PC-9 (cell line): Measurements from ENCODE around the gene RAC3. TPM values are rescaled to one million over a fixed set of nuclear protein-coding genes. Genes with fewer than 3 reads are reported as not detected.

Experiments
- BruUV-seq: library from RNA; stranded (reverse); fragments of 400-500 nt; replicated peaks from 2 replicates; lab custom pipeline; 2021; lab: Mats Ljungman, UMichigan
- CTCF ChIA-PET: fragments of 300-600 bp; sonication (Branson Sonifier 250); formaldehyde crosslinking; loops from one replicate; lab custom pipeline; 2022; ENCODE audit warnings: antibody characterized with exemption; lab: Charles Lee
- POLR2A ChIA-PET: fragments of 300-600 bp; sonication (Branson Sonifier 250); formaldehyde crosslinking; loops from one replicate; lab custom pipeline; 2022; ENCODE audit warnings: antibody characterized with exemption; ENCODE audit not compliant: unreplicated experiment; lab: Charles Lee
- DNase-seq, 2 experiments: peaks; one replicate each; pipeline versions ENCODE4 v3.0.0 to v3.0.0-alpha.2; 2015 to 2022; ENCODE audit warnings: mixed read lengths in 1 of 2
- H2AFZ ChIP-seq: fragments of 200-600 bp; sonication (generic); 2 replicates; pipeline ENCODE4 v1.8.1; 2017; ENCODE audit warnings: antibody characterized with exemption
- H3F3A ChIP-seq: fragments of 200-600 bp; sonication (generic); 2 replicates; pipeline ENCODE4 v1.8.1; 2017; ENCODE audit warnings: antibody characterized with exemption, mild to moderate bottlenecking, low read depth; ENCODE audit not compliant: insufficient read depth
- H3K27ac ChIP-seq: fragments of 200-600 bp; sonication (generic); 2 replicates; pipeline ENCODE4 v1.6.1; 2016; ENCODE audit warnings: mixed run types
- H3K27me3 ChIP-seq: fragments of 200-600 bp; sonication (generic); 2 replicates; pipeline ENCODE4 v1.6.1; 2016; ENCODE audit warnings: low read depth, mixed run types; ENCODE audit not compliant: insufficient read depth
- H3K36me3 ChIP-seq: fragments of 200-600 bp; sonication (generic); 2 replicates; pipeline ENCODE4 v1.6.1; 2016; ENCODE audit warnings: low read depth, mixed run types
- H3K4me1 ChIP-seq: fragments of 200-600 bp; sonication (generic); replicated peaks from 2 replicates; pipeline ENCODE4 v1.6.1; 2016; ENCODE audit warnings: mixed run types; ENCODE audit not compliant: insufficient read depth
- H3K4me2 ChIP-seq: fragments of 200-600 bp; sonication (generic); 2 replicates; pipeline ENCODE4 v1.6.1; 2017; ENCODE audit warnings: mixed run types
- H3K4me3 ChIP-seq: fragments of 200-600 bp; sonication (generic); 2 replicates; pipeline ENCODE4 v1.6.1; 2016; ENCODE audit warnings: mixed run types
- H3K79me2 ChIP-seq: fragments of 200-600 bp; sonication (generic); 2 replicates; pipeline ENCODE4 v1.6.1; 2017; ENCODE audit warnings: low read depth, mixed run types
- H3K9me2 ChIP-seq: fragments of 200-600 bp; sonication (generic); 2 replicates; pipeline ENCODE4 v1.8.1; 2017; ENCODE audit warnings: mild to moderate bottlenecking; ENCODE audit not compliant: insufficient read depth
- H3K9me3 ChIP-seq: fragments of 200-600 bp; sonication (generic); 2 replicates; pipeline ENCODE4 v1.8.1; 2016; ENCODE audit warnings: low read depth; ENCODE audit not compliant: insufficient read depth
- H4K20me1 ChIP-seq: fragments of 200-600 bp; sonication (generic); 2 replicates; pipeline ENCODE4 v1.8.1; 2017; ENCODE audit not compliant: insufficient read depth
- CTCF ChIP-seq: fragments of 200-600 bp; sonication (generic); conservative IDR thresholded peaks from 2 replicates; pipeline ENCODE4 v1.6.1; 2017; ENCODE audit warnings: mixed run types, antibody characterized with exemption, mild to moderate bottlenecking, moderate library complexity
- EZH2 ChIP-seq: fragments of 200-600 bp; sonication (generic); IDR thresholded peaks from 2 replicates; pipeline ENCODE4 v1.8.0; 2017; ENCODE audit warnings: antibody characterized with exemption, low read depth
- intact Hi-C: fragments of 100-400 bp; cut with micrococcal nuclease; formaldehyde crosslinking; loops from one replicate; pipeline ENCODE4 v1.10.0; 2022; ENCODE audit not compliant: unreplicated experiment
- total RNA-seq: library from RNA; stranded (reverse); gene quantifications from 2 replicates; pipeline ENCODE4 v1.2.3, GENCODE V29; 2021

Gene RAC3
- total RNA-seq, 1 experiment from 2014 or later = 32.3 TPM

DNA sequence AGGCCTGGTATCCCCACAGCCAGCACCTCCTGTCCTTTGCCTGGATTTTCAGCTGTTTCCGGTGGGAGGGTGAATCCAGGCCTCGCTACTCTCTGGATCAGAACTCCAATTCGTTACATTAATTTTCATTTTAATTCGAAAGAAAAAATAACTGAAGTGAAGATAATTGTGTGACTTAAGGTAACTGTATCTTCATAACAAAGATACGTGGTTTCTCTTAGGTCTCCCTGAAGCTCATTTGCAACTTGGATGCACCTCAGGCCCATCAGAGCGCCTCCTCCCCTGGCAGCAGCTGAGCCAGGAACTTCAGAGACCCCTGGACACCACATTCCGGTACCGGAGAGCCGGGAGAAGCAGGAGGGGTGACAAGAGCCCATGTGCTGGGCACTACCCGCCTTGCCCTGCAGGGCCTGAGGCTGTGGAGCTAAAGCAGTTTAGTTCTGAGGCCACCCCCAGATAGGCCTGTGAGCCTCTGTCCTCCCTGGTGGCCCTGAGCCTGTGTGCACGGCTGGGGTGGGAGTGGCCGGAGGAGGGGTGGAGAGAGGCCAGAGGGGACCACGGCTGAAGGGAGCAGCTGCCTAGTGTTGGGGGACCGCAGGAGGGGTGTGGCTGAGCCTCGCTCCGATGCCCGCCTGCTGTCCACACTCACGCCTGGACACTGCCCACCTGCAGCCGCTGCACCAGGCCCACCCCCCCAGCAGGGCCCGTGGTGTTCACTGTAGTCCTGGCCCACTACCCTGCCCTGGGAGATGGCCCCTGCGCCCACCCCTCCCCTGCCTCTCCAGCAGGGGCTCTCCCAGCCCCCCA lies 45.5 kb downstream of the RAC3 start:
- Histone ChIP-seq H2AFZ (no peak overlapping the region), H3K4me3 (no peak overlapping the region), H3K9me3 (no peaks in the 10 kb centered on the region), H3K27me3 (no peaks in the 10 kb centered on the region), H3K36me3 (no peaks in the 10 kb centered on the region), H3K9me2 (no peaks in the 10 kb centered on the region), H3K4me1 (no peaks in the 10 kb centered on the region), H3F3A (peaks cover 20% of the 10 kb centered on the region), H3K4me2 (no peak overlapping the region), H4K20me1 (peaks cover 14% of the 10 kb centered on the region), H3K27ac (no peak overlapping the region), H3K79me2 (no peaks in the 10 kb centered on the region)
- ChIA-PET CTCF (no interaction called here), POLR2A (interaction anchor here (0.6 kb wide), 1 partner anchor 365 kb away, joined by 18 read pairs; no protein-coding TSS in a partner anchor)
- intact Hi-C loops = no loop called here
- no TSS peak for BruUV-seq
- DNase-seq = no peak
- TF ChIP-seq CTCF (no peak), EZH2 (no peak)

GRCh38 chr17:82077617-82078358 lies 46.3 kb downstream of the RAC3 start:
- H3K27me3 ChIP-seq = no peaks in the 10 kb centered on the region
- intact Hi-C loops = no loop called here
- peaks cover 20% of the 10 kb centered on the region for H3F3A ChIP-seq
- no peaks in the 10 kb centered on the region for H3K79me2 ChIP-seq
- no peaks in the 10 kb centered on the region for H3K9me2 ChIP-seq
- DNase-seq = no peak
- TF ChIP-seq EZH2 = no peak
- H3K9me3 ChIP-seq = no peaks in the 10 kb centered on the region
- POLR2A ChIA-PET = interaction anchor here (0.6 to 0.7 kb wide), 2 partner anchors 357 to 366 kb away, joined by 8 to 18 read pairs; no protein-coding TSS in a partner anchor
- no peak overlapping the region for H3K4me3 ChIP-seq
- no peak overlapping the region for H3K4me2 ChIP-seq
- no peaks in the 10 kb centered on the region for H3K4me1 ChIP-seq
- H2AFZ ChIP-seq = no peak overlapping the region
- H3K36me3 ChIP-seq = no peaks in the 10 kb centered on the region
- CTCF ChIA-PET = no interaction called here
- BruUV-seq = no TSS peak
- H4K20me1 ChIP-seq = peaks cover 14% of the 10 kb centered on the region
- no peak overlapping the region for H3K27ac ChIP-seq

DNA sequence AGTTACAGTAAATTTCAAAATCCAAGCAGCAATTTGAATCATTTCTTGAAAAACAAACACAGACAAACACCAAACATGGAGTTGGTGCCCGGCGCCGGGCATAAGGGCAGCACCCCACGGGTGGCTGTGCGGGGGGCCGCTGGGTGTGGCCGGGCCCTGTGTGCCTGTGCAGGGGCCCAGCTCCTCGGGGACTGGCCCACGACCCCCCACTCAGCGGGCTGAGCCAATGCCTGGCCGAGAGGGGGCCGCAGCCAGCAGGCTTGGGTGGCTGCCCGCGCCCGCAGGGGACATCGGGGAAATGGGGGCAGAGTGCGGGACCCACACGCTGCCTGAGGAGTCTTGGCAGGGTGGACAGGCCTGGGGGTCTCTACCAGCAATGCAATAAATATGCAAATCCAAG lies 47.0 kb downstream of the RAC3 start:
- intact Hi-C loops = no loop called here
- H3K79me2 ChIP-seq = no peaks in the 10 kb centered on the region

More for the DNA sequence above, 47.0 kb downstream of the RAC3 start:
- BruUV-seq = TSS peak; percentile 15
- Histone ChIP-seq H3K9me3 (no peaks in the 10 kb centered on the region), H3K27ac (no peak overlapping the region), H4K20me1 (peaks cover 14% of the 10 kb centered on the region), H3K36me3 (no peaks in the 10 kb centered on the region), H2AFZ (no peak overlapping the region), H3K27me3 (no peaks in the 10 kb centered on the region), H3K9me2 (no peaks in the 10 kb centered on the region), H3F3A (peaks cover 20% of the 10 kb centered on the region), H3K4me1 (no peaks in the 10 kb centered on the region), H3K4me2 (no peak overlapping the region), H3K4me3 (no peak overlapping the region)
- no peak for DNase-seq
- CTCF ChIA-PET = no interaction called here
- POLR2A ChIA-PET = no interaction called here
- no peak for TF ChIP-seq CTCF
- TF ChIP-seq EZH2 = no peak
